Cardiac muscle cell (in vitro differentiated cells and primary cell): Measurements from ENCODE around the gene ZSCAN4. TPM values are rescaled to one million over a fixed set of nuclear protein-coding genes. Genes with fewer than 3 reads are reported as not detected.
A peak's percentile ranks its signal among the peaks of the same experiment; 100 is the strongest.

ENCODE experiments used
- DNase-seq, 2 donors: peaks; one replicate each; pipeline versions ENCODE4 v3.0.0 to v3.0.0-alpha.2; 2010 to 2017; ENCODE audit warnings: low read depth in 1 of 2, low spot score in 1 of 2
- H3K27ac ChIP-seq: fragments of 200-600 bp; sonication (generic); 2 replicates; pipeline ENCODE4 v1.5.1; 2016
- H3K27me3 ChIP-seq: fragments of 200-600 bp; sonication (generic); 2 replicates; pipeline ENCODE4 v1.6.0; 2016; ENCODE audit warnings: control low read depth
- H3K36me3 ChIP-seq: fragments of 200-600 bp; sonication (generic); 2 replicates; pipeline ENCODE4 v1.5.1; 2016; ENCODE audit warnings: control low read depth
- H3K4me1 ChIP-seq: fragments of 200-600 bp; sonication (generic); 2 replicates; pipeline ENCODE4 v1.8.1; 2017; ENCODE audit warnings: low read depth, mild to moderate bottlenecking, mixed run types
- H3K4me3 ChIP-seq: fragments of 200-600 bp; sonication (generic); 2 replicates; pipeline ENCODE4 v1.5.1; 2016; ENCODE audit warnings: mild to moderate bottlenecking
- H3K9me3 ChIP-seq: fragments of 200-600 bp; sonication (generic); 2 replicates; pipeline ENCODE4 v1.5.1; 2017; ENCODE audit warnings: low read depth, mild to moderate bottlenecking, control low read depth
- polyA plus RNA-seq: library from polyadenylated mRNA; unstranded; fragments of >200 nt; fragmentation: Nextera tagmentation; extraction: Ambion mirVana; gene quantifications from 2 replicates; pipeline ENCODE4 v1.2.1, GENCODE V29; 2016
- total RNA-seq: library from RNA; depleted of rRNA; stranded (reverse); fragments of >200 nt; gene quantifications from 2 replicates; pipeline ENCODE4 v1.2.3, GENCODE V29; 2016
- TF ChIP-seq, protein P1 (sequence below): IDR thresholded peaks from 2 replicates; pipeline ENCODE4 v1.5.1; 2012; ENCODE audit warnings: low read depth, mild to moderate bottlenecking, low read length

The ZSCAN4 gene
- total and polyA plus RNA-seq, 2 experiments from 2014 or later = not detected

DNA sequence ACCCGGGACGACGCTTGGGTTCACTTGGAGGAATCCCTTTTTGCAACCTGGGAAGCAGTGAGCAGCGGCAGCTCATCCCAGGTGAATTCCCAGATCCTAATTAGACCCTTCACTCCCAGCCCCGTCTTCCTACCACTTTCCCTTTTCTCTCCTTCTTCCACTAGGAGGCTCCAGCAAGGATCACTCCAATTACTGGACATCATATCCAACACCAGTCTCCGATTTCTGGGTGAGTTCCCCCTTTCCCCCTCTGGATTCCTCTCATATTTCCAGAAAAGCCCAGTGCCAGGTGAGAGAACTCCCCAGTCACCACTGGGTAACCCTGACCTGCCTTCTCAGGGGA, 17.1 kb upstream of the ZSCAN4 start:
- Histone ChIP-seq H3K27ac (no peak overlapping the region), H3K27me3 (peaks cover 9% of the 10 kb centered on the region), H3K36me3 (no peaks in the 10 kb centered on the region), H3K9me3 (no peaks in the 10 kb centered on the region), H3K4me1 (no peaks in the 10 kb centered on the region), H3K4me3 (no peak overlapping the region)
- TF ChIP-seq, protein P1, sequence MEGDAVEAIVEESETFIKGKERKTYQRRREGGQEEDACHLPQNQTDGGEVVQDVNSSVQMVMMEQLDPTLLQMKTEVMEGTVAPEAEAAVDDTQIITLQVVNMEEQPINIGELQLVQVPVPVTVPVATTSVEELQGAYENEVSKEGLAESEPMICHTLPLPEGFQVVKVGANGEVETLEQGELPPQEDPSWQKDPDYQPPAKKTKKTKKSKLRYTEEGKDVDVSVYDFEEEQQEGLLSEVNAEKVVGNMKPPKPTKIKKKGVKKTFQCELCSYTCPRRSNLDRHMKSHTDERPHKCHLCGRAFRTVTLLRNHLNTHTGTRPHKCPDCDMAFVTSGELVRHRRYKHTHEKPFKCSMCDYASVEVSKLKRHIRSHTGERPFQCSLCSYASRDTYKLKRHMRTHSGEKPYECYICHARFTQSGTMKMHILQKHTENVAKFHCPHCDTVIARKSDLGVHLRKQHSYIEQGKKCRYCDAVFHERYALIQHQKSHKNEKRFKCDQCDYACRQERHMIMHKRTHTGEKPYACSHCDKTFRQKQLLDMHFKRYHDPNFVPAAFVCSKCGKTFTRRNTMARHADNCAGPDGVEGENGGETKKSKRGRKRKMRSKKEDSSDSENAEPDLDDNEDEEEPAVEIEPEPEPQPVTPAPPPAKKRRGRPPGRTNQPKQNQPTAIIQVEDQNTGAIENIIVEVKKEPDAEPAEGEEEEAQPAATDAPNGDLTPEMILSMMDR = no peak
- DNase-seq = no peak

- TF ChIP-seq, protein P1 = no peak
- Histone ChIP-seq H3K9me3 (no peaks in the 10 kb centered on the region), H3K4me1 (no peaks in the 10 kb centered on the region), H3K27ac (no peak overlapping the region), H3K27me3 (peaks cover 19% of the 10 kb centered on the region), H3K4me3 (no peak overlapping the region), H3K36me3 (no peaks in the 10 kb centered on the region)
- no peak for DNase-seq
Measured at GRCh38 chr19:57653689-57654088, 15.0 kb upstream of the ZSCAN4 start.

GRCh38 chr19:57655443-57655842, 13.3 kb upstream of the ZSCAN4 start:
- TF ChIP-seq, protein P1 = no peak
- H3K27ac ChIP-seq = no peak overlapping the region
- no peaks in the 10 kb centered on the region for H3K9me3 ChIP-seq
- no peaks in the 10 kb centered on the region for H3K4me1 ChIP-seq
- peaks cover 36% of the 10 kb centered on the region for H3K27me3 ChIP-seq
- no peak overlapping the region for H3K4me3 ChIP-seq
- DNase-seq = no peak
- no peaks in the 10 kb centered on the region for H3K36me3 ChIP-seq

DNA sequence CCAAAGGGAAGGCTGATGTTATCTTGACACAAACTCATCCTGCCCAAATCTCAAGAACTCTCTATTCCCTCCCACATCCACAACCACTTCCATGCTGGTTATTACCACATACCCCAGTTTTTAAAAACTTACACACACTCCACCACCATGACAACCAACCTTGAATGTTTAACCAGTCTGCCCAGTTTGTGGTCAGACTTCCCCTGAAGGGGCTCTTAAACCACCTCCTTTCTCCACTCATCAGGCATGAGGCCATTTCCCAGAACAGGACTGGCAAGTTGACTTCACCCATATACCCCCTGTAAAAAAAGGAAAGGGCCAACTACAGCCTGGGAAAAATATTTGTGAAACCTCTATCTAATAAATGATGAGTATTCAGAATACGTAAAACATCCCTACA, 12.4 kb upstream of the ZSCAN4 start:
- H3K27ac ChIP-seq = no peak overlapping the region
- no peak for DNase-seq
- no peak overlapping the region for H3K4me3 ChIP-seq
- no peaks in the 10 kb centered on the region for H3K9me3 ChIP-seq
- no peaks in the 10 kb centered on the region for H3K36me3 ChIP-seq
- TF ChIP-seq, protein P1 = no peak
- H3K4me1 ChIP-seq = no peaks in the 10 kb centered on the region
- H3K27me3 ChIP-seq = peaks cover 45% of the 10 kb centered on the region

DNA sequence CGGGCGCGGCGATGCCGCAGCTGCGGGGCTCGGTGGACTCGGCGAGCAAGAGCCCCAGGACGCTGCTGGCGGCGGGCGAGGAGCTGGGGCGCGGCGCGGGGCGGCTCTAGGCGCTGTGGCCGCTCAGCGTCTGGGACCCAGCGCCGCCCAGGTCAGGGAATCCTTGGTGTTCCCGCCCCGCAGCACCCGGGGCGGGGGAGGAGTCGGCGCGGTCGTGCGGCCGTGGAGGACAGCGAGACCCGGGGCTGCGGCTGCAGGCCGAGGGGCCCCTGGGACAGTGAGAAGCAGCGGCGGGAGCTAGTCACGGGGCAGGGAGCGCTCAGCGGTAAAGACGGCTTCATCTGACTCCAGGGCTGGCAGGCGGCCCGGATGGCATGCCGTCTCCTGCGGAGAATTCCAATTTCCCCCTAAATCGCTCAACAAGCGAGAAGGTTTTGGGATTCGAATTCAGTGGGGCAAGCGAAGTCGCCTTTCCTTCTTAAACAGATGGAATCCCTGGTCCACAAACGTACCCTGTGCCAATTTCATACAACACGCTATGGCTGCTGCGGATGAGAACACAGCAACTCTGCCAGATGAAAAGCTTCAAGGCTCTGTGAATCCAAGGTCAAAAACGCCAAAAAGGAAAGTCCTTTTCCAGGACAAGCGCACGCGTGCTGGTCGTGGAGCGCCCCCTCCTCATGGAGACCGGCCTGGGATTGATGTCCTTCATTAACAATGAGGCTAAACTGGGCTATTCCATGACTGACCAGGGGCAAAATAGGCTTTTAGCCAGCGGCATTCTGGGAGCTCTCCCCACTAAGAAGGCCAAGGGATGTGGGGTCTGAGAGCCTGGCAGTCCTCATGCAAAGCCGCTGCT, 4.2 kb upstream of the ZSCAN4 start:
- Histone ChIP-seq H3K4me3 (peak overlapping the region; percentile 42), H3K27me3 (peaks cover 28% of the 10 kb centered on the region), H3K4me1 (no peaks in the 10 kb centered on the region), H3K9me3 (no peaks in the 10 kb centered on the region), H3K36me3 (no peaks in the 10 kb centered on the region), H3K27ac (peak overlapping the region; percentile 44)
- TF ChIP-seq, protein P1 = no peak
- peak; percentile 76 to 88 for DNase-seq
